ENCODE data around the gene FOXP1. TPM values are rescaled to one million over a fixed set of nuclear protein-coding genes. Genes with fewer than 3 reads are reported as not detected.
A peak's percentile ranks its signal among the peaks of the same experiment; 100 is the strongest.

Gene FOXP1
- total RNA-seq, 4 donors from 2014 or later = 86.4 to 107 (median 93.8) TPM

GRCh38 chr3:70919661-70920060, 663.9 kb downstream of the FOXP1 start:
- Histone ChIP-seq H3K36me3 (no peaks in the 10 kb centered on the region), H3K27ac (no peak overlapping the region), H3K9me3 (no peaks in the 10 kb centered on the region), H3K4me1 (no peaks in the 10 kb centered on the region), H3K4me3 (no peak overlapping the region), H3K27me3 (no peaks in the 10 kb centered on the region)
- DNase-seq (ENCODE audit: low spot score in 2 of 2) = no peak
- TF ChIP-seq EP300 (IDR thresholded peaks at IDR 0.05) (no peak), POLR2A (IDR thresholded peaks at IDR 0.05) (no peak)
- TF ChIP-seq, protein P1, sequence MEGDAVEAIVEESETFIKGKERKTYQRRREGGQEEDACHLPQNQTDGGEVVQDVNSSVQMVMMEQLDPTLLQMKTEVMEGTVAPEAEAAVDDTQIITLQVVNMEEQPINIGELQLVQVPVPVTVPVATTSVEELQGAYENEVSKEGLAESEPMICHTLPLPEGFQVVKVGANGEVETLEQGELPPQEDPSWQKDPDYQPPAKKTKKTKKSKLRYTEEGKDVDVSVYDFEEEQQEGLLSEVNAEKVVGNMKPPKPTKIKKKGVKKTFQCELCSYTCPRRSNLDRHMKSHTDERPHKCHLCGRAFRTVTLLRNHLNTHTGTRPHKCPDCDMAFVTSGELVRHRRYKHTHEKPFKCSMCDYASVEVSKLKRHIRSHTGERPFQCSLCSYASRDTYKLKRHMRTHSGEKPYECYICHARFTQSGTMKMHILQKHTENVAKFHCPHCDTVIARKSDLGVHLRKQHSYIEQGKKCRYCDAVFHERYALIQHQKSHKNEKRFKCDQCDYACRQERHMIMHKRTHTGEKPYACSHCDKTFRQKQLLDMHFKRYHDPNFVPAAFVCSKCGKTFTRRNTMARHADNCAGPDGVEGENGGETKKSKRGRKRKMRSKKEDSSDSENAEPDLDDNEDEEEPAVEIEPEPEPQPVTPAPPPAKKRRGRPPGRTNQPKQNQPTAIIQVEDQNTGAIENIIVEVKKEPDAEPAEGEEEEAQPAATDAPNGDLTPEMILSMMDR (IDR thresholded peaks at IDR 0.05) = no peak
- WGBS, 2 donors = 47 to 51% methylated on average over 3 of the region's 3 CpGs

GRCh38 chr3:70919091-70919490, 664.4 kb downstream of the FOXP1 start:
- TF ChIP-seq POLR2A (IDR thresholded peaks at IDR 0.05) (no peak), EP300 (IDR thresholded peaks at IDR 0.05) (no peak)
- TF ChIP-seq, protein P1 (IDR thresholded peaks at IDR 0.05) = no peak
- H3K27me3 ChIP-seq = no peaks in the 10 kb centered on the region
- H3K4me1 ChIP-seq = no peaks in the 10 kb centered on the region
- DNase-seq (ENCODE audit: low spot score in 2 of 2) = no peak
- H3K36me3 ChIP-seq = no peaks in the 10 kb centered on the region
- H3K9me3 ChIP-seq = no peaks in the 10 kb centered on the region
- H3K27ac ChIP-seq = no peak overlapping the region
- WGBS, 2 donors = 86 to 89% methylated on average over 7 of the region's 7 CpGs
- H3K4me3 ChIP-seq = no peak overlapping the region

- H3K9me3 ChIP-seq = no peaks in the 10 kb centered on the region
- TF ChIP-seq POLR2A (IDR thresholded peaks at IDR 0.05) = no peak
- TF ChIP-seq EP300 (IDR thresholded peaks at IDR 0.05) = no peak
- TF ChIP-seq, protein P1 (IDR thresholded peaks at IDR 0.05) = no peak
- H3K27ac ChIP-seq = no peak overlapping the region
- 52 to 54% methylated on average over 4 of the region's 4 CpGs for WGBS, 2 donors
- no peaks in the 10 kb centered on the region for H3K27me3 ChIP-seq
- H3K36me3 ChIP-seq = no peaks in the 10 kb centered on the region
- H3K4me3 ChIP-seq = no peak overlapping the region
- DNase-seq (ENCODE audit: low spot score in 2 of 2) = peak in 1 of 2 donors; percentile 16
- no peaks in the 10 kb centered on the region for H3K4me1 ChIP-seq
Measured at GRCh38 chr3:70916375-70917055, 667.0 kb downstream of the FOXP1 start.

DNA sequence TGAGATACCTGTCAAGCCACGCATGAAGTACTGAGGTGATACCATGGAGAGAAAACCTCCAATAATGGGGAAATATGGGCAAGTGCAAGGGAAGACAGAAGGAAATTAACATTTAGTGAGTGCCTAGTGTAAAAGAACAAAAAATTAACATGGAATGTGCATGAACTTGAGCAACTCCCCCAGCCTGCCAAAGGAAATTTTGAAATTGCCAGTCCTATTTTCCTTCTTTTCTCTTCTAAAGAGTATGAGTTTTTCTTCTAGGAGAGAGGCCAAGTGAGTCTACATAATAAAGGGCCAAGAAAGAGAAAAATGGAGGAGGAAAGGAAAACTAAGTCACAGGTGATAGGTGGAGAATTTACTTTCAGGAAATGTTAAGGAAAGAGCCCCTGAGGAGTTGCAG, 668.7 kb downstream of the FOXP1 start:
- Histone ChIP-seq H3K9me3 (no peaks in the 10 kb centered on the region), H3K4me1 (no peaks in the 10 kb centered on the region), H3K36me3 (no peaks in the 10 kb centered on the region), H3K4me3 (no peak overlapping the region), H3K27ac (no peak overlapping the region), H3K27me3 (no peaks in the 10 kb centered on the region)
- TF ChIP-seq, protein P1 (IDR thresholded peaks at IDR 0.05) = no peak
- TF ChIP-seq POLR2A (IDR thresholded peaks at IDR 0.05) (no peak), EP300 (IDR thresholded peaks at IDR 0.05) (no peak)
- no peak for DNase-seq (ENCODE audit: low spot score in 2 of 2)
- WGBS, 2 donors = 91 to 95% methylated on average over 1 of the region's 1 CpG

GRCh38 chr3:70911719-70912118, 671.8 kb downstream of the FOXP1 start:
- no peak for TF ChIP-seq EP300 (IDR thresholded peaks at IDR 0.05)
- TF ChIP-seq, protein P1 (IDR thresholded peaks at IDR 0.05) = no peak
- TF ChIP-seq POLR2A (IDR thresholded peaks at IDR 0.05) = no peak
- Histone ChIP-seq H3K27me3 (no peaks in the 10 kb centered on the region), H3K27ac (no peak overlapping the region), H3K9me3 (no peaks in the 10 kb centered on the region), H3K4me3 (no peak overlapping the region), H3K36me3 (no peaks in the 10 kb centered on the region), H3K4me1 (no peaks in the 10 kb centered on the region)
- WGBS, 2 donors = 92 to 94% methylated on average over 5 of the region's 5 CpGs
- no peak for DNase-seq (ENCODE audit: low spot score in 2 of 2)
